HL-60 (cell line): ENCODE results near the gene LUZP1.

Experiments
- DNase-seq, 2 experiments: peaks; one replicate each; pipeline ENCODE4 v3.0.0-alpha.2; 2010 to 2020; ENCODE audit warnings: low read depth in 1 of 2, low spot score in 1 of 2
- H3K27ac ChIP-seq: fragments of 250-450 bp; sonication (Bioruptor Pico); replicated peaks from 2 replicates; pipeline ENCODE4 v1.5.1; 2020; ENCODE audit warnings: mild to moderate bottlenecking, moderate library complexity
- H3K27me3 ChIP-seq: fragments of 250-450 bp; sonication (Bioruptor Pico); 2 replicates; pipeline ENCODE4 v1.5.1; 2021; ENCODE audit warnings: mild to moderate bottlenecking, moderate library complexity; ENCODE audit not compliant: insufficient read depth, poor library complexity, severe bottlenecking
- H3K4me3 ChIP-seq: replicated peaks from 2 replicates; pipeline ENCODE4 v1.5.1; 2011; ENCODE audit warnings: mild to moderate bottlenecking, control low read depth, low read length; ENCODE audit not compliant: insufficient read depth
- GABPA ChIP-seq: IDR thresholded peaks from 2 replicates; pipeline ENCODE4 v1.6.1; 2012; ENCODE audit warnings: low read depth
- POLR2AphosphoS5 ChIP-seq: IDR thresholded peaks from 2 replicates; pipeline ENCODE4 v1.6.1; 2012; ENCODE audit warnings: low read depth
- SPI1 ChIP-seq: IDR thresholded peaks from 2 replicates; pipeline ENCODE4 v1.6.1; 2012; ENCODE audit warnings: low read depth, mild to moderate bottlenecking, borderline replicate concordance
- TF ChIP-seq, protein P1 (sequence below): IDR thresholded peaks from one replicate; pipeline ENCODE4 v1.5.1; 2011; ENCODE audit warnings: low read length, control low read depth, inconsistent platforms; ENCODE audit not compliant: insufficient read depth
- TF ChIP-seq, protein P2 (sequence below): IDR thresholded peaks from 2 replicates; pipeline ENCODE4 v1.6.1; 2012; ENCODE audit warnings: low read depth; ENCODE audit not compliant: insufficient replicate concordance

LUZP1 gene

DNA sequence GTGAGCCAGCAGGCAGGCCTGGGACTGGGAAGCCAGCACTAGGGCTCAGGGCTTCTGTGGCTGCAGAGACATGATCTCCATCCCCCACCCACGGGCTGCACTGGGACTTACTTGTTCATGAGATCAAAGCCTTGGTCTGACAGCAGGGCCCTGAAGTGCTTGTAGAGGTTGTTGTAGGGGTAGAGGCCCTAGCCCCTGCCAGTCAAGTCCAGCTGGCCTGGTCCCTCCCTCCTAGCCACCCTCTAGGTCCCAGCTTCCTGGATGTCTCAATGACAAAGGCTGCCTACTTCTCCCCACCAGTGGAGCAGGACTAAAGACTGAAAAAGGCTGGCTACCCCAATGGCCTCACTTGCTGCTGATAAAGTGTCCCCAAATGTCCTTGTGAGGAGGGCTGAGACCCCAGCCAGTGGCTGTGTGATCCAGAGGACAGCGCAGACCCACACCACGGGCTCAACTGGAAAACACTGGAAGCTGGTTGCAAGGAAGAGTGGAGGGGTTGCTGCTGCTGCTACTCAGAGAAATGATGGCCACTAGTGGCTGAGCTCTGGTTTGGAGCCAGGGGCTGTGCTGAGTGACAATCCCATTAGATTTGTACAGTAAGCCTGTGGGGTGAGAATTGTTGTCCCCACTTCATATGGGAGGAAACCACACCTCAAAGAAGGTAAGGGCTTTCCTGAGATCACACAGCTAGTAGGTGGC is 47.2 kb upstream of the LUZP1 start:
- H3K4me3 ChIP-seq: no peak overlapping the region
- DNase-seq: no peak
- TF ChIP-seq GABPA: no peak
- TF ChIP-seq, protein P1, sequence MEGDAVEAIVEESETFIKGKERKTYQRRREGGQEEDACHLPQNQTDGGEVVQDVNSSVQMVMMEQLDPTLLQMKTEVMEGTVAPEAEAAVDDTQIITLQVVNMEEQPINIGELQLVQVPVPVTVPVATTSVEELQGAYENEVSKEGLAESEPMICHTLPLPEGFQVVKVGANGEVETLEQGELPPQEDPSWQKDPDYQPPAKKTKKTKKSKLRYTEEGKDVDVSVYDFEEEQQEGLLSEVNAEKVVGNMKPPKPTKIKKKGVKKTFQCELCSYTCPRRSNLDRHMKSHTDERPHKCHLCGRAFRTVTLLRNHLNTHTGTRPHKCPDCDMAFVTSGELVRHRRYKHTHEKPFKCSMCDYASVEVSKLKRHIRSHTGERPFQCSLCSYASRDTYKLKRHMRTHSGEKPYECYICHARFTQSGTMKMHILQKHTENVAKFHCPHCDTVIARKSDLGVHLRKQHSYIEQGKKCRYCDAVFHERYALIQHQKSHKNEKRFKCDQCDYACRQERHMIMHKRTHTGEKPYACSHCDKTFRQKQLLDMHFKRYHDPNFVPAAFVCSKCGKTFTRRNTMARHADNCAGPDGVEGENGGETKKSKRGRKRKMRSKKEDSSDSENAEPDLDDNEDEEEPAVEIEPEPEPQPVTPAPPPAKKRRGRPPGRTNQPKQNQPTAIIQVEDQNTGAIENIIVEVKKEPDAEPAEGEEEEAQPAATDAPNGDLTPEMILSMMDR: no peak
- TF ChIP-seq SPI1: no peak
- TF ChIP-seq POLR2AphosphoS5: no peak
- TF ChIP-seq, protein P2, sequence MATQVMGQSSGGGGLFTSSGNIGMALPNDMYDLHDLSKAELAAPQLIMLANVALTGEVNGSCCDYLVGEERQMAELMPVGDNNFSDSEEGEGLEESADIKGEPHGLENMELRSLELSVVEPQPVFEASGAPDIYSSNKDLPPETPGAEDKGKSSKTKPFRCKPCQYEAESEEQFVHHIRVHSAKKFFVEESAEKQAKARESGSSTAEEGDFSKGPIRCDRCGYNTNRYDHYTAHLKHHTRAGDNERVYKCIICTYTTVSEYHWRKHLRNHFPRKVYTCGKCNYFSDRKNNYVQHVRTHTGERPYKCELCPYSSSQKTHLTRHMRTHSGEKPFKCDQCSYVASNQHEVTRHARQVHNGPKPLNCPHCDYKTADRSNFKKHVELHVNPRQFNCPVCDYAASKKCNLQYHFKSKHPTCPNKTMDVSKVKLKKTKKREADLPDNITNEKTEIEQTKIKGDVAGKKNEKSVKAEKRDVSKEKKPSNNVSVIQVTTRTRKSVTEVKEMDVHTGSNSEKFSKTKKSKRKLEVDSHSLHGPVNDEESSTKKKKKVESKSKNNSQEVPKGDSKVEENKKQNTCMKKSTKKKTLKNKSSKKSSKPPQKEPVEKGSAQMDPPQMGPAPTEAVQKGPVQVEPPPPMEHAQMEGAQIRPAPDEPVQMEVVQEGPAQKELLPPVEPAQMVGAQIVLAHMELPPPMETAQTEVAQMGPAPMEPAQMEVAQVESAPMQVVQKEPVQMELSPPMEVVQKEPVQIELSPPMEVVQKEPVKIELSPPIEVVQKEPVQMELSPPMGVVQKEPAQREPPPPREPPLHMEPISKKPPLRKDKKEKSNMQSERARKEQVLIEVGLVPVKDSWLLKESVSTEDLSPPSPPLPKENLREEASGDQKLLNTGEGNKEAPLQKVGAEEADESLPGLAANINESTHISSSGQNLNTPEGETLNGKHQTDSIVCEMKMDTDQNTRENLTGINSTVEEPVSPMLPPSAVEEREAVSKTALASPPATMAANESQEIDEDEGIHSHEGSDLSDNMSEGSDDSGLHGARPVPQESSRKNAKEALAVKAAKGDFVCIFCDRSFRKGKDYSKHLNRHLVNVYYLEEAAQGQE: no peak
- peaks cover 34% of the 10 kb centered on the region for H3K27me3 ChIP-seq
- no peak overlapping the region for H3K27ac ChIP-seq

DNA sequence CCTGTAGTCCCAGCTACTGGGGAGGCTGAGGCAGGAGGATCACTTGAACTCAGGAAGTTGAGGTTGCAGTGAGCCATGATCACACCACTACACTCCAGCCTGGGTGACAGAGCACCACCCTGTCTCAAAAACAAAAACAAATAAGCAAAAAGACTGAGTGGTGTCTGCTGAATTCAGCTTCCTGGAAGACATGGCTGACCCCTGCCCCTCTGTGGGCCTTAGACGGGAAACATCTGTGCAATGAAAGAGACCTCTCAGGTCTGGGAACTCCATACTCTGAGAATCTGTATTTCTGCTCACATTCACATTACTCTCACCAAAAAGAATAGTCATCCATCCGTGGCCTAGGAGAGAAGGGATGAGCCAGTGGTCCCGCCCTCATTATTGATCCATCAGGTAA is 46.6 kb upstream of the LUZP1 start:
- TF ChIP-seq SPI1 (no peak), POLR2AphosphoS5 (no peak), GABPA (no peak)
- TF ChIP-seq, protein P2: no peak
- TF ChIP-seq, protein P1: no peak
- no peak for DNase-seq
- Histone ChIP-seq H3K27me3 (peaks cover 31% of the 10 kb centered on the region), H3K27ac (no peak overlapping the region), H3K4me3 (no peak overlapping the region)

DNA sequence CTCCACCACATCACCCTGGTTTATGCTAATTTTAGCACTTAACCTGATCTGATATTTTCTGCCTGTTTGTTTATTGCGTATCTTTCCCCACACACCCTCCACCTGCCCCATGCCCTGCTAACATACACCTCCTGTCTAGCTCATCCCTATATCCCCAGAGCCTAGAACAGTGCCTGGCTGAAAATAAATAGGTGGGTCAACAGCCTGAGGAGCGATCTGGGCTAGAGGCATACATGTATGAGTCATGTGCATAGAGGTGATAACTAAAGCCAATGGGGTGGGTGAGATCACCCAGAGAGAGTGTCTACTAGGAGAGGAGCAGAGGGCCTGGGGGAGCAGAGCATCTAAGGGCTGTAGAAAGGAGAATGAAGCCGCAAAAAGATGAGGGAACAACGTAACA is 46.0 kb upstream of the LUZP1 start:
- no peak overlapping the region for H3K27ac ChIP-seq

More for the DNA sequence above, 46.0 kb upstream of the LUZP1 start:
- DNase-seq: no peak
- Histone ChIP-seq H3K27me3 (peaks cover 29% of the 10 kb centered on the region), H3K4me3 (no peak overlapping the region)
- TF ChIP-seq, protein P2: no peak
- TF ChIP-seq GABPA (no peak), POLR2AphosphoS5 (no peak), SPI1 (no peak)
- TF ChIP-seq, protein P1: no peak
